CD1c-positive myeloid dendritic cell (primary cell): ENCODE data around the gene DOCK4.

Source experiments
- DNase-seq: peaks from one replicate; pipeline ENCODE4 v3.0.0-alpha.2; 2016; ENCODE audit errors: extremely low spot score

DOCK4 gene

DNA sequence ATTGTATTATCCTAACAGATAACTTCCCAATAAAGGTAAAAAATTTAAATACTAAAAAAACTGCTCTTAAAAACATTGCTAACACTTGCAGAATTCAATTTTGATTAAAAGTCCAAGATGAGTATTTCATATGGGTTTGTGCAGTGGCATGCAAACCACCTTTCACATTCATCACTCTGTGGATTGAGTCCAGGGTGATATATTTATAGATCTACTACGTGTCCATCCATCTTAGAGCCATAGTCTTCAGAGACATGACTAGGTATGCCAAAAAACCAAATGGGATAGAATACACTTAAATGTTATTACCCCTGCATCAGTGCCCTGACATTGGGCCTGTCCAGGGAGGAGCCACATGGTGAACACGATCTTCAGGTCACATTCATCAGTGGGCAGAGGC lies 96.0 kb downstream of the DOCK4 start:
- DNase-seq = no peak

DNA sequence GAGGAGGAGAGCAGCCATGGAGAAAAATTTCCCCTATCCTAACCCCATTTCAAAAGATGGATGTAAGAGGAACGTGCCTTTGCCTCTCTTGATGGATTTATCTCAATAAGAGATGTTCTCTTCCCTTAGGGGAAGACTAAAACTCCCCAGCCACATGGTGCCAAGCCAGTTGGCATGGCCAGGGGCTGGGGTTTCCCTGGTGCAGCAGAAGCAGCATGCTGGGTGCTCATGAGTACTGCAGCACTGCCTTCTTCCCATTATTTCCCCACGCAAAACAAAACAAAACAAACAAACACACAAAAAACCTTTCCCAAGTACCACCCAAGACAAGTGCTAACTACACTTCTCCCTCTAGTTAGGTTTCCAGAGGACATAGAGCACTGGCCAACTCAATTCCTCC lies 97.2 kb downstream of the DOCK4 start:
- DNase-seq = no peak

DNA sequence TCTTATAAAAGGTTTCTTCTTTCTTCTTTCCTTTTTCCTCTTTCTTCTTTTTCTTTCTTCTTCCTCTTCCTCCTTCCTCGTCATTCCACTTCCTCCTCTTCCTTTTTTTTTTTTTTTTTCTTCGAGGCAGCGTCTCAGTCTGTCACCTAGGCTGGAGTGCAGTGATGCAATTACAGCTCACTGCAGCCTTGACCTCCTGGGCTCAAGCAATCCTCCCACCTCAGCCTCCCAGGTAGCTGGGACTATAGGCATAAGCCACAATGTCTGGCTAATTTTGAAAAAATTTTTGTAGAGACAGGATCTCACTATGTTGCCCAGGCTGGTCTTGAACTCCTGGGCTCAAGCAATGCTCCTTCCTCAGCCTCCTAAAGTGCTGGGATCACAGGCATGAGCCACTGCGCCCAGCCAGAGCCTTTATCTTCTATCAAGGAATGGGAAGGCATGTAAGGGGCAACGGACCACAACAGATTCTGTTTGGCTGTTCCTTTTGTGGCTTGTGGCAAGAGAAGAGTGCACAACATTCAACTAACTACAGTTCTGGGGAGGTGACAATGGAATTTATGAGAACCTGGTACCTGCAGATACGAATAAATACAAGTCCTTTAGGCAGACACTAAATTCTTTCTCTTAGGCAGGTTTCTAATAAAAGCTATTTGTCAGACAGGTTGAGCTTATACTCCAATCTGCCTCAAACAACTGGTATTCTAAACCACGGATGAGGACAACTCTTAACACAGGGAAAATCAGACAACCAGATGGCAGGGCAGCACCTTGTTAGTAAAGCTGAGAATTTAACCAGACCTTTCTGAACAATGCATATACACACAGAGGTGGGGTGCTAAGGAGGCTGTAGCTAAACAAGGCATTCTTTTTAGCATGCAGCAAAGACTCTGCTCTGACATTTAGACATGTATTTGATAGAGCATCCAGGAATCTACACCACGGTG lies 100.3 kb downstream of the DOCK4 start:
- no peak for DNase-seq

DNA sequence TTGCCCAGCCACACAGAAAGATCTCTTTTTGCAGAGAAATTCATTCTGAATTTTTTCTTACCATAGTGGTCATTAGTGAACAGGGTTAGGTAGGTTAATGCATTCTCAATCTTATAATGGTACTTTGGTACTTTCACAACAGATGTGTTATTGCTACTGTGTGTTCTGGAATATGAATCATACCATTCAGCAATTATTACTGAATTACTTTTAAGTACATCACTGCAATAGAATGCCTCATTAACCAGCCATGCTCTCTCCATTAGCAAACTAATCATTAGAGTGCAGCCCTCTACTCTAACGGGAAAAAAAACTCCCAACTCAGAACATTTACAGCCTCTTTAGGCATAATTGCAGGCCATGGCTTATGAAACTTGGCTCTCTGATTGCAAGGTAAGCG lies 102.1 kb downstream of the DOCK4 start:
- DNase-seq = no peak

DNA sequence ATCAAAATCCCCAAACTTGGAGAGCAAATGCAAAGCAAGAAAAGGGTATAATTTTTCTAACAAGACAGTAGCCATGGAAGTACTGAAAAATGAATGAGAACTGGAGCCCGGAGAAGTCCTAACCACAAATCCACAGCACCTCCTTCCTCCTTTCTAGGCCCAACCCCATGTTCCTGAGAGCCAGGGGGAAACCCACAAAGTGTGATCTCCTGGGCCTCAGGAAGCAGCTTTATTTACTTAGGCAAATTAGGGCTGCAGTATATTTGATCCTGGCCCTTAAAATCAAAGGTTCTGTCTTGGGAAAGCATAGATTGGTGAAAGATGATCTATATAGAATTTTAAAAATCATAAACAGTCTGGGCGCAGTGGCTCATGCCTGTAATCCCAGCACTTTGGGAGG lies 103.0 kb downstream of the DOCK4 start:
- peak; percentile 25 for DNase-seq

DNA sequence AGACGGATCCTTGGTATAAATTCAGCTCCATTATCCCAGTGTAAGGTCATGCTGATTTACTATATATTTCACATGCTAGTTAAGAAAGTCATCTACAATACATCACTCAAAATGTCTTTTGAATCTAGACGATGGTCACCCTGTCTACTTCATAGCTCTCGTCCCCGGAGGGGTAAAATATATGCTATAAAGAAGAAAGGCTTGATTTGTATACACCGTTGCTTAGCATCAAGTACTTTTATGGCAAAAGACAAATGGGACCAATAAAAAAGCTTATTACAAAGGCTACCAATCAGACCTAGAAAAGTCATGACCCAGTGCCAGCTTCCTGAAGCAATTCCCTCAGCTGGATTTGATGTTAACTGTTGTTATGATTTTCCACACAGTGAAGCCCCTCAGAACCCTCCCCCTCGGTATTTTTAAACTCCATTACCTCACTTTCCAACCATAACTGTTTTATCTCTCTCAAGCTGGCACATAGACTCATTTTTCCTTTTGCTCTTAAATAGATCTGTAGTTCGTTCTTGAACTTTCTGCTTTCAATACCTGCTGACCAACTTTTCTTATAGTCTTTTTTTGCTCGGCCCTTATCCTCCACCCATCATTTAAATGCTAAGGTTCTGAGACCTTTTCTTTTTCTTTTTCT lies 104.9 kb downstream of the DOCK4 start:
- DNase-seq = no peak

DNA sequence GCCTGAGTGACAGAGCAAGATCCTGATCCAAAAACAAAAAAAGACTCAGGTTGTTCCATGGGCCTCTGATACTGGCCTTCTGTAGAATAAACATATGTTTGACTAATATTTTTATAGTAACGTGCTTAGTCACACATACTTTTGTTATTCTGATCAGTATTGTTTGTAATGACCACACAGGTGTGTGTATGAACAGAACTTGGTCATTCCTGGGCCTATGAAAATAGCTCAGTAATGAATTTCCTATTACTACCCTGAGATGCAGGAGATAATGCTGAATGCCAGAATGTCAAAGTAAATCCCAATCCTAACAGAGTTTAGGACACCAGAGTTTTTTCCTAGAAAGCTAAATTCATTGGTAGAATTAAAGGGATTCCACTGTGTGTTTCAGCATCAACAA lies 108.7 kb downstream of the DOCK4 start:
- no peak for DNase-seq

DNA sequence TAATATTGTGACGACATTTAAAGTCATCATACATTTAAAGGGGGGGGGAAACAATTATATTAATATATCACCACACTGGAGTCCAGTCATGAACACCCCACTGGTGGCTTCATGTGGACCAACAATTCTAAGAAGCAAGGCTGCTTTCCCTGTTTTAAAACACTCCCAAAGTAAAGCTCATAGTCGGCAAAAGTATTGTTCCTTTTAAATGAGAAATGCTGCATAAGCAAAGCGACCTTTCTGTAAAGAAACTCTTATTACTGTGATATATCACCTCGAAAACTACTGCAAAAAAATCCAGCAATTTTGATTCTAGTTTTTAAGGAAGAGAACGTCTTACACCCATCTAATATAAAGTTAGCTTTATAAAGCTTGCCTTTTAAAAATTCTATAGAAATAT lies 112.8 kb downstream of the DOCK4 start:
- DNase-seq = no peak

GRCh38 chr7:112092709-112093395 lies 113.3 kb downstream of the DOCK4 start:
- DNase-seq = no peak

DNA sequence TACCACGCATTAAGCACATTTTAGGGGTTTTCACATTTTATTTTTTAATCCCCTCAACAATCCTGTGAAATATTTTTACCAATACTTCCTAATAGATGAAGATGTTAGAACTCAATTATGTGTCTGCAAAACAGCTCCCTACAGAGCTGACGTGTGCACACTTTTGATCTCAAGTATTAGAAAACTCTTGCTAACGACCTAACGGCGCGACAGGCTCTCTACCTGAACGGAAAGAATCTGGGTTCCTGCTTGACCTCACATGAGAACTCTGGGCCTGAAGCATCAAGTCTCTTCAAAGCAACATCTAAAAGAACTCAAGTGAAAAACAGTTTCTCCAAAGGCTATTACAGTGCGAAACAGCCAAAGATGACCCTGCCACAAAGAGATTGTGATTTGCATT lies 113.9 kb downstream of the DOCK4 start:
- DNase-seq = no peak

GRCh38 chr7:112091768-112092167 lies 114.4 kb downstream of the DOCK4 start:
- DNase-seq = no peak

- peak; percentile 60 for DNase-seq
Measured at GRCh38 chr7:112089551-112089950, 116.6 kb downstream of the DOCK4 start.

GRCh38 chr7:112088484-112089016 lies 117.6 kb downstream of the DOCK4 start:
- DNase-seq = no peak

GRCh38 chr7:112086496-112087254 lies 119.5 kb downstream of the DOCK4 start:
- no peak for DNase-seq

- DNase-seq = peak; percentile 91
Measured at GRCh38 chr7:112084520-112084971, 121.7 kb downstream of the DOCK4 start.

DNA sequence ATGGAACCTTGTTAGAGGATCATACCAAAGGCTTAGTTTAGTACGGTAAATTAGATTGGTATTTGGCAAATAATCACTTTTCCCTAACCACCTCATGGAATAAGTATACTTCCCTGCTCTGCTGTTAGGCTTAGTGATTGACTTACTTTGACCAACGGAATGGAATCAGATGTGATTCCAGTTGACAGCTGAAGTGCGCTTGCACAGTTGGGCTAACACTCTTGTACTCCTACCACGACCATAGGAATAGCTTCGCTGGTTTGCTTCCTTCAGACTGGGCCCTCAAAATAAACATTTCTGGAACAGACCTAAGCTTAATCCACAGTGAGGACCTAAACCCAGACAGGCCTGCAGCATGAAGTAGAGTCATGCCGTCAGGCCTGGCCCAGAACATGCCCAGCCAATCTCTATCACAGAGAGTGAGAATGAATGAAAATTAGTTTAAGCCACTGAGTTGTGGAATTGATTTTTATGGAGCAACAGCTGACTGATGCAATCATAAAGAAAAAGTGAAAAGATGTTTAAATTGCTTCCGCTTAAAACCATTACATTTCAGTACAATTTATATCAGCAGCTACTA lies 122.3 kb downstream of the DOCK4 start:
- DNase-seq = no peak

DNA sequence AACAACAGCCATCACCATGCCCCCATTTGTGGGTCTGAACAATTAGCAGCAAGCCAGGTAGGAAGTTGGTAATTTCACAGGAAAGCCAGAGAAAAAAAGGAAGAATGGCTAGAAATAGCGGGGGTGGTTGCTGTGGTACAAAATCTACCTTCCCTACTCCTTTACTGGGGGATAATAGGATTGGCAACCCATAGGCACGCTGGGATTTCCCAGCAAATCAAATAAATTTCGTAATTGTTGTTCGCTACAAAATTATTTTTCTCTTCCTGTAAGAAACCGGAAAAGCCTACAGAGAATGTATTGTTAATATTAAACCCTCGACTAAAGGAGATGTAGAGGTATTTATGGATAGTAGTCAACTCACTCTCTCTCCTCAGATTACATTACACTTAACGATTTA lies 123.9 kb downstream of the DOCK4 start:
- DNase-seq = peak; percentile 64

GRCh38 chr7:112081778-112082177 lies 124.4 kb downstream of the DOCK4 start:
- peak; percentile 90 for DNase-seq

GRCh38 chr7:112080978-112081377 lies 125.2 kb downstream of the DOCK4 start:
- peak; percentile 88 for DNase-seq

GRCh38 chr7:112080441-112080840 lies 125.8 kb downstream of the DOCK4 start:
- peak; percentile 92 for DNase-seq

DNA sequence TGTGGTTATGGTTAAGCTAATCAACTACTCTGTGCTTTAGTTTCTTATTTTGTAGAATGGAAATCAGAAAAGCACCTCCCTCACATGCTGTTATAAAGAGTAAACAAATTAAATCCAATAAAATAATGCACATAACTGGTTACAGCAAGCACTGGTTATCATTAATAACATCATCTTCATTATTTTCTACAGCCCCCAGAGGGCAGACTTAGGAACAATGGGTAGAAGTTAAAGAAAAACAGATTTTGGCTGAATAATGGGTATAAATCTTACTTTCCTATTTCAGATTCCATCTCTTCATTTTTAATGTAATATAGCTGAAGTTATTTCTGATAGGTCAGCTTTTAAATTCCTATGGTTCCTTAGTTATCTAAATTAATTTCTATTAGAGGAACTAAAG lies 126.5 kb downstream of the DOCK4 start:
- DNase-seq = peak; percentile 10
